NCI-H460 (cell line): Measurements from ENCODE around the gene HAPLN1. TPM values are rescaled to one million over a fixed set of nuclear protein-coding genes. Genes with fewer than 3 reads are reported as not detected.
"Not testable (repeated sequence)": the region's sequence is repeated elsewhere in the genome, so short reads cannot be mapped to it uniquely, and the experiment has no call there.

Source experiments
- DNase-seq: peaks from one replicate; pipeline ENCODE4 v3.0.0-alpha.2; 2016; ENCODE audit warnings: low read depth; ENCODE audit errors: extremely low read depth
- polyA plus RNA-seq: library from polyadenylated mRNA; depleted of rRNA; stranded (reverse); fragments of >200 nt; gene quantifications from 2 replicates; pipeline ENCODE4 v1.2.3, GENCODE V29; 2014; cell fraction: nucleus; rRNA removed
- total RNA-seq: library from RNA; depleted of rRNA; stranded (reverse); fragments of >200 nt; shearing (Covaris generic); gene quantifications from 2 replicates; pipeline ENCODE4 v1.2.3, GENCODE V29; 2014; rRNA removed

HAPLN1 gene
- total RNA-seq, result not detected in 2 replicates
- not detected in 2 replicates for polyA plus RNA-seq

DNA sequence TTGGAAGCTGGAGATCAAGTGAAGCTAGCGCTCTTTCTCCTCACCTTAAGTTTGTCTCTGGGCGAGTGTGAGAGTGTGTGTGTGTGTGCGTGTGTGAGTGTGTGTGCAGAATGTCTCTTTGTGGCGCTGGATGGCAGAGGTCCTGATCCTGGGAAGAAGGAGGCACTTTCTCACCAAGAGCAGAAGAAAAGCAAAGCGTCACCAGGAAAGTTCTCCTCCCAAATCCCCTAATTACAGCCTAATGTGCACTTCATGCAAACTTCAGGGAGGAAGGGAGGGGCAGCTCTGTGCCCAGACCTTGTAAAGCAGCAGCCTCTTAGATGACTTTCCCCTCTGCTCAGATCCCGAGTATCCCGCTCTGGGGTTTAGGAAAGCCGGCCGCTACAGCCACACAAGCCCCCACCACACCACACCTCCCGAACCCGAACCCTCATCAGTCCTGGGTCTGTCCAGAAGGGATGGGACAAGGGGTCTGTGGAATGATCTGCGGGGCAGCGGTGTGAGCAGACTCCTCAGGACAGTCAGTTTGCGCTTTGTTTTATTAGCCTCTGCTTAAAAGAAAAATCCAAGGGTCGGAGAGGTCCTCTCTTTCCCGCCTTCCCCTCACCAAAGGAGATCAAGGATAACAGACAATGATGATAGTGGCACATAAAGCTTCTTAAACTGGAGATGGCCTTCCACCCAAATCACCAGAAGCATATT, at the start of gene HAPLN1:
HAPLN1 (minus strand) TSS at position 20 of the 702 bp plus-strand sequence. CDS start 47,332 bp downstream, outside the sequence.
- no peak for DNase-seq

GRCh38 chr5:83767409-83767992, 46.8 kb upstream of the HAPLN1 start:
- DNase-seq, result no peak

DNA sequence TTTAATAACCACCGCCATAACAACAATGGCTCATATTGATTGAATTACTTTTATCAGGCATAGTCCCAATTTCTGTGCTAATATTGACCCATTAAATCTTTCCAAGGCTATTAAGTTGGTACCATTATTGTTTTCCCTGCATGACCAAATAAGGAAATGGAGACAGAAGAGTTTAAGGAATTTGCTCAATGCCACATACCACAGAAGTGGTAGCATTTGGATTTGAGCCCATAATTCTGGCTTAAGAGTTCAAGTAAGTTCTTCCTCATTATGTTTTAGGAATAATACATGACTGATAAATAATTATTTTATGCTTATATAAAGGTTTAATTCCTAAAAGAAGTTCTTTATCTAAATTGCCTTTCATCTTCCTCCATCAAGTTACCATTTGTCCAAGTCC, 43.4 kb upstream of the HAPLN1 start:
- no peak for DNase-seq

- no peak for DNase-seq
These were observed 39.9 kb upstream of the HAPLN1 start for GRCh38 chr5:83760579-83760978.

GRCh38 chr5:83752700-83753099, 32.0 kb upstream of the HAPLN1 start:
- no peak for DNase-seq

DNA sequence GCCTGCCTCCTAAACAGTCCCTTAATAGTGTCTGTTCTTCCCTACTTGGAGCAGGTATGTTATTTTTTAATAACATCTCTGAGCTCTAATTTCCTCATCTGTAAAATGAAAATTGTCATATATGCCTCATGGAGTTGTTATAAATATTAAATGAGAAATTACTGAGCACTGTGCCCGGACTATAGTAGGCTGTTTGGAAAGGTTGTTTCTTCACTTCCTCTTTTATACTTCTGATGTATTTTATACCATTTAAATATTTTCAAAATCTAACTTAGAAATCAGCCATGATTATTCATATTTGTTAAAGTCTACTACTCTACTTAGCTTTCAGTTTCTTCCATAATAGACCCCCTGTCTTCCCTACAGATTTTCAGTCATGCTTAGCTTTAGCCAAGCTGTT, 30.5 kb upstream of the HAPLN1 start:
- DNase-seq, result no peak

GRCh38 chr5:83750749-83751148, 30.1 kb upstream of the HAPLN1 start:
- DNase-seq, result no peak

DNA sequence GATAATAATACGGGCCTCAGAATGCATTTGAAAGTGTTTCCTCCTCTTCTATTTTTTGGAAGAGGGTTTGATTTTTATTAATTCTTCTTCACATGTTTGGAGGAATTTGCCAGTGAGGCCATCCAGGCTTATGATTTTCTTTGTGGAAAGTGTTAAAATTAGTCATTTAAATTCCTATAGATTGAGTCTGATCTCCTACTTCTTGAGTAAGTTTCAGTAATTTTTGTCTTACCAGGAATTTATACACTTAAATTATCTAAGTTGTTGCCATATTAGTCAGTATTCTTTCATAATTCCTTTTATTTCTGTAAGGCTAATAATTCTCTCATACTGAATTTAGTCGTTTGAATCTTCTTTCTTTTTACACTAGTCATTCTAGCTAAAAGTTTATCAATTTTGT, 25.2 kb upstream of the HAPLN1 start:
- no peak for DNase-seq

- no peak for DNase-seq
These were observed 24.2 kb upstream of the HAPLN1 start for GRCh38 chr5:83744821-83745220.

DNA sequence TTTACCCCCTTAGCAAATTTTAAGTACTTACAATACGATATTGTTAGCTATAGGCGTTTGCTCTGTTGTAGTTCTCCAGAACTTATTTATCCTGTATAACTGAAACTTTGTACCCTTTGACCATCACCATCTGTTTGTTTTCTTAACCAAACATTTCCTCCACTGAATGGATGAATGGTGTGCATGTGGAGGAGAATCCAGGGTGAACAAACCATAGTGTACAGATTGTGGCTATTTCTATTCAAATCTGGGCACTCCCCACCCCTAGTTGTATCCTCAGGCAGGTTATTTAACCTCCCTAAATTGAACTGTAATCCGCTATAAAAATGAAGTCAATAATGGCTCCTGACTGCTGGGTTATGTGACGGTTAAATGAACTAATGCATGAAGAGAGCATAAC, 21.4 kb upstream of the HAPLN1 start:
- no peak for DNase-seq

DNA sequence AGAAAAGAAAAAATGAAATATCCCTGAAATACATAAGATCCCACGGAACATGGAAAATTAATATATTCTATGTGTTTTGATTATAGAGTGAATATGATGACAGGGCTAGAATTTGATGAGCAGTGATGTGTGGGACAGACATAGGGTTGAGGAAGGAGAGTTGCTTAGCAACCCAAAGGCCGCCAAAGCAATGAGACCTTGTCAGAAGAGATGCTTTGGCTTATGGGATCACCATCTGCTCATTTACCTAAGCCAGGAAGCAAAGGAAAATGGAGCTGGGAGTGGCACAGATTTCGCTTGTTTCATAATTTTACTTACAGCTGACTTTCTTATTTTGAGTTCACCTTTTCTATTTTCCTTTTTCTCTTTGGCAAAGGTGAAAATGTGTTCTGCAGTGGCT, 20.9 kb upstream of the HAPLN1 start:
- DNase-seq, result no peak

DNA sequence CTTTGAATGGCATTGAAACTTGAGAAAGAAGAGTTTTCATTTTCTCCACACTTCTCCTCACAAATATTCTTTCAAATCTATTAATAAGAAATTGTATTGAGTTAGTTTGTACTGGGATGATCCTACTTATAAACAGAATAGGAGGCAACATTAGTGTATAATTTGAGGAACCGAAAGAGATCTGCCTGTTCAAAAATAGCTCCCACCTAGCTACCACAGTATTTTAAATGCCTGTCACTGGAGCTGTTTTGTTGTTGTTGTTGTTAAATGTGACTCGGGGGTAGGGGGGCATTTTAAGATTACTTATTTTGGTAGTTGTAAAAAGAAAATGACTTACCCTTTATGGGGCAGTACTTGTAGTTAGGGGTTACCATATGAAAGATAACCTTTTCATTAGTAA, 20.1 kb upstream of the HAPLN1 start:
- DNase-seq, result no peak

DNA sequence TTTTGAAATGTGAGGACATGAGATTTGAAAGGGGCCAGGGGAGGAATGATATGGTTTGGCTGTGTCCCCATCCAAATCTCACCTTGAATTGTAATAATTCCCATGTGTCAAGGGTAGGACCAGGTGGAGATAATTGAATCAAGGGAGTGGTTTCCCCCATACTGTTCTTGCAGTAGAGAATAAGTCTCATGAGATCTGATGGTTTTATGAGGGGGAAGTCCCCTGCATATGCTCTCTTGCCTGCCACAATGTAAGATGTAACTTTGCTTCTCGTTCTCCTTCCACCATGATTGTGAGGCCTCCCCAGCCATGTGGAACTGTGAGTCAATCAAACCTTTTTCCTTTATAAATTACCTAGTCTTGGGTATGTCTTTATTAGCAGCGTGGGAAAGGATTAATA, 15.5 kb upstream of the HAPLN1 start:
- DNase-seq, result not testable (repeated sequence)

DNA sequence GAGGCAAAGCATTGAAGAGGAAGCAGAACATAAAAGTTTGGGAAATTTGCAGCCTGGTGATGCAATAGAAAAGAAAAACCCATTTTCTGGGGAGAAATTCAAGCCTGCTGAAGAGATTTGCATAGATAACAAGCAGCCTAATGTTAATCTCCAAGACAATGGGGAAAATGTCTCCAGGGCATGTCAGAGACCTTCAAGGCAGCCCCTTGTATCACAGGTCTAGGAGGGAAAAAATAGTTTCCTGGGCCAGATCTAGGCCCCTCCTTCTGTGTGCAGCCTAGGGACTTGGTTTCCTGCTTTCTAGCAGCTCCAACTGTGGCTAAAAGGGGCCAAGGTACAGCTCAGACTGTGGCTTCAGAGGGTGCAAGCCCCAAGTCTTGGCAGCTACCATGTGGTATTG, 14.4 kb upstream of the HAPLN1 start:
- DNase-seq, result not testable (repeated sequence)

GRCh38 chr5:83731638-83732037, 11.0 kb upstream of the HAPLN1 start:
- no peak for DNase-seq

- DNase-seq, result no peak
These were observed 8.7 kb upstream of the HAPLN1 start for GRCh38 chr5:83729362-83729761.

- DNase-seq, result no peak
These were observed 6.3 kb upstream of the HAPLN1 start for GRCh38 chr5:83726912-83727311.

DNA sequence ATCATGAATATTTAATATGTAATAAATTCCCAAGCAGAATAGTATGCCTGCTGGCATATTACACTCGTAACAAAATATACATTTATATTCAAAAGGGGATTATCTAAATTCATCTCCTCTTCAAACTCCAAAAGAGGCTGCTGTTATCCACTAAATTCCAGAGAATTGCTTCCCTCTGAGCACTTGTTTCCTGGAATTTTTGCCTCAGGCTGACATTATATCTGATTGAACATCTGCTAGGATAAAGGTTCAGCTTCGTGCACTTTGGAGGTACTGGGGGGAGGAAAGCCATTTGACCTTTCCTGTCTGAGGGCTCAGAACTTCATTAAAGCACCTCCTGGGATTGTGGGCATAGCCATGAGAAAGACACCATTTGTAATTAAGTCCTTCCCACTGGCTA, 4.3 kb upstream of the HAPLN1 start:
- no peak for DNase-seq

DNA sequence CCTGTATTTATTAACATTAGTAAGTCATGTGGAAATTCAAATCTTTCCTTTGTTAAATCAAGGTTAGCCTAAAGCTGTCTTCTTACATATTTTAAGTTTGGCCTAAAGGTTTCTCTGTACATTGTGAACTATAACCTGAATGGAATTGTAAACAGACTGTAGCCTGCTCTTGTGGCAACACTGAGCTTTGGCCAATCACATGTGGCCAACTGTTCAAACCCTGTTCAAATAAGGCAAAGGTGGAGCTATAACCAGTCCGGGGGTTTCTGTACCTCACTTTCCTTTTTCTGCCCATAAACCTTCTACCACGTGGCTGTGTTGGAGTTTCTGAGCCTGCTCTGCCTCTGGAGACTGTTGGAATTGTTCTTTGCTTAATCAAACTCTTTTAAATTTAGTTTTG, 3.3 kb upstream of the HAPLN1 start:
- DNase-seq, result no peak

- no peak for DNase-seq
These were observed 2.4 kb upstream of the HAPLN1 start for GRCh38 chr5:83723031-83723430.

- peak; percentile 65 for DNase-seq
These were observed 1.6 kb upstream of the HAPLN1 start for GRCh38 chr5:83721953-83722901.
